ENCODE results near the gene ZBTB18. TPM values are rescaled to one million over a fixed set of nuclear protein-coding genes. Genes with fewer than 3 reads are reported as not detected.

ZBTB18 gene
- total RNA-seq = 41.6 to 43.8 TPM (median 42.5 TPM) in 3 replicates

- no peak within 1 kb of the TSS for H3K27ac Mint-ChIP-seq
- TF ChIP-seq, protein P1, sequence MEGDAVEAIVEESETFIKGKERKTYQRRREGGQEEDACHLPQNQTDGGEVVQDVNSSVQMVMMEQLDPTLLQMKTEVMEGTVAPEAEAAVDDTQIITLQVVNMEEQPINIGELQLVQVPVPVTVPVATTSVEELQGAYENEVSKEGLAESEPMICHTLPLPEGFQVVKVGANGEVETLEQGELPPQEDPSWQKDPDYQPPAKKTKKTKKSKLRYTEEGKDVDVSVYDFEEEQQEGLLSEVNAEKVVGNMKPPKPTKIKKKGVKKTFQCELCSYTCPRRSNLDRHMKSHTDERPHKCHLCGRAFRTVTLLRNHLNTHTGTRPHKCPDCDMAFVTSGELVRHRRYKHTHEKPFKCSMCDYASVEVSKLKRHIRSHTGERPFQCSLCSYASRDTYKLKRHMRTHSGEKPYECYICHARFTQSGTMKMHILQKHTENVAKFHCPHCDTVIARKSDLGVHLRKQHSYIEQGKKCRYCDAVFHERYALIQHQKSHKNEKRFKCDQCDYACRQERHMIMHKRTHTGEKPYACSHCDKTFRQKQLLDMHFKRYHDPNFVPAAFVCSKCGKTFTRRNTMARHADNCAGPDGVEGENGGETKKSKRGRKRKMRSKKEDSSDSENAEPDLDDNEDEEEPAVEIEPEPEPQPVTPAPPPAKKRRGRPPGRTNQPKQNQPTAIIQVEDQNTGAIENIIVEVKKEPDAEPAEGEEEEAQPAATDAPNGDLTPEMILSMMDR (IDR thresholded peaks at IDR 0.05; ENCODE audit: unreplicated experiment) = no peak
- no peak within 1 kb of the TSS for H3K4me3 Mint-ChIP-seq
- no peaks in the 10 kb centered on the region for H3K9me3 Mint-ChIP-seq
- DNase-seq (ENCODE audit: low spot score in 2 of 2, unreplicated experiment in 2 of 2) = no peak
- H3K4me1 Mint-ChIP-seq = peaks cover 22% of the 10 kb centered on the region
- H3K27me3 Mint-ChIP-seq (ENCODE audit: low read depth) = no peaks in the 10 kb centered on the region
- peaks cover 6% of the 10 kb centered on the region for H3K36me3 Mint-ChIP-seq
Measured at GRCh38 chr1:244050835-244051444, at the start of gene ZBTB18. Gene ZBTB18, plus strand, starts transcription at chr1:244051283. Its CDS starts 149 bp downstream, at chr1:244051432.

DNA sequence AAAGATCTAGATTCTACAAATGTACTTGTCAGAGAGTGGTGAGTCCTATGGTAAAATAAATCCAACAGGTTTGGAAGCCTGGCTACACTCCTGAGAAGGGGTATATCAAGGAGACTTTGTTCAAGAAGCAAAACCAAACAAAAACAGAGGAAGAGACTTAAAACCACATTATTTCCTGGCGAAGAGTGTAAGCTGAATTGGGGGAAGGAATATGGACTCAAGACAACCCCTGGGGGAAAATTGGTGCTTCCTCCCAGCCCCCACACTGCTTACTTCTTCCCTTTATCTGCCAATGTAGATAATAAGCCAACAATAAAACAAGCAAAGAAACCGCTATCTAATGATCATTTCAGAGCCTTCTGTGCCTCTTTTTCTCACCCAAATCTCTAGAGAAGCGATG lies 48.4 kb upstream of the ZBTB18 start:
- Mint-ChIP-seq H3K36me3 (no peaks in the 10 kb centered on the region), H3K4me1 (no peaks in the 10 kb centered on the region), H3K4me3 (no peak overlapping the region), H3K9me3 (no peaks in the 10 kb centered on the region), H3K27ac (no peak overlapping the region), H3K27me3 (ENCODE audit: low read depth) (peaks cover 5% of the 10 kb centered on the region)
- TF ChIP-seq, protein P1 (IDR thresholded peaks at IDR 0.05; ENCODE audit: unreplicated experiment) = no peak
- DNase-seq (ENCODE audit: low spot score in 2 of 2, unreplicated experiment in 2 of 2) = no peak

- Mint-ChIP-seq H3K27me3 (ENCODE audit: low read depth) (peaks cover 7% of the 10 kb centered on the region), H3K4me3 (no peak overlapping the region), H3K4me1 (no peaks in the 10 kb centered on the region), H3K36me3 (no peaks in the 10 kb centered on the region), H3K27ac (no peak overlapping the region), H3K9me3 (no peaks in the 10 kb centered on the region)
- TF ChIP-seq, protein P1 (IDR thresholded peaks at IDR 0.05; ENCODE audit: unreplicated experiment) = no peak
- no peak for DNase-seq (ENCODE audit: low spot score in 2 of 2, unreplicated experiment in 2 of 2)
Measured at GRCh38 chr1:244005455-244005854, 45.6 kb upstream of the ZBTB18 start.

- Mint-ChIP-seq H3K9me3 (no peaks in the 10 kb centered on the region), H3K4me1 (no peaks in the 10 kb centered on the region), H3K36me3 (no peaks in the 10 kb centered on the region), H3K27me3 (ENCODE audit: low read depth) (peaks cover 7% of the 10 kb centered on the region), H3K4me3 (no peak overlapping the region), H3K27ac (no peak overlapping the region)
- TF ChIP-seq, protein P1 (IDR thresholded peaks at IDR 0.05; ENCODE audit: unreplicated experiment) = no peak
- DNase-seq (ENCODE audit: low spot score in 2 of 2, unreplicated experiment in 2 of 2) = no peak
Measured at GRCh38 chr1:244006381-244006901, 44.6 kb upstream of the ZBTB18 start.

DNA sequence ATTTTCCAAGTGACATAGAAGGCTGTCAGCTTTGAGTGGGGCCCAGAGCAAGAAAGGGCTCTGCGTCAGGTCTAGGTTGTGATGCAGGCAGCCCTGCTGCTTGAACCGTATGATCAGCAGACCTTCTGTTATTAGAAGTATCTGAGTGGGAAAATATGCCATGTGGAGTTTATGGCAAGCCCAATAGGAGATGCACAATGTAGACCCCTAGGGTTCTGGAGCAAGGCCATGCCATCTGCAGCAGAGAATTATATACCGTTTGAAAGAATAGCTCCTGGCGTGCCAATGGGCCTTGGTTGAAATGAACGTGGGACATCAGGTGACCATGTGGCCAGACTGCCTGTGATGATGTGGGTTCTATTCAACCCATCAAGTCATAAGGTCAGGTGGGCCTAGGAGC lies 44.1 kb upstream of the ZBTB18 start:
- TF ChIP-seq, protein P1 (IDR thresholded peaks at IDR 0.05; ENCODE audit: unreplicated experiment) = no peak
- H3K27me3 Mint-ChIP-seq (ENCODE audit: low read depth) = peaks cover 5% of the 10 kb centered on the region
- no peak overlapping the region for H3K27ac Mint-ChIP-seq
- no peaks in the 10 kb centered on the region for H3K9me3 Mint-ChIP-seq
- no peak overlapping the region for H3K4me3 Mint-ChIP-seq
- no peak for DNase-seq (ENCODE audit: low spot score in 2 of 2, unreplicated experiment in 2 of 2)
- no peaks in the 10 kb centered on the region for H3K36me3 Mint-ChIP-seq
- H3K4me1 Mint-ChIP-seq = peaks cover under 1% of the 10 kb centered on the region

Data from mesothelial cell of epicardium (in vitro differentiated cells).